ENCODE results near the gene EEF1A2.

EEF1A2 gene

DNA sequence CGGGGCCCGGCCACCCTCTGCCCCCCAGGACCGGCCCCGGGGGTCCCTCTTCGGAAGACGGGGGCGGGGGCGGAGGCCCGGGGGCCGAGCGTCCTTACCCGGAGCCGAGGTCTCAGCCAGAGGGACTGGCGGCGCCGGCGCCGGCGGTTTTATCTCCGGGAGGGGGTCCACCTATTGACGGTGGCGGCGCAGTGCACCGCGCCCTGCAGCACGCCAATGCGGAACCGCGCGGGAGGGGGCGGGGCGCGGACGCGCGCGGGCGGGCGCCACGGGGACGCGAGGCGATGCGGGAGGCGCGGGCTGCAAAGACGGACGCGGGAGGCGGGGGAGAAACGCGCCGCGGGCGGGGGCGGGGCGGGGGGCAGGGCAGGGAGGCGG is at the start of gene EEF1A2:
TSS of gene EEF1A2 (minus strand) at position 124 of the 378 bp plus-strand sequence. CDS start 1,320 bp downstream, outside the sequence.
- peak in 17 of 51 donors; percentile 12 to 65 (median 46) for DNase-seq

DNA sequence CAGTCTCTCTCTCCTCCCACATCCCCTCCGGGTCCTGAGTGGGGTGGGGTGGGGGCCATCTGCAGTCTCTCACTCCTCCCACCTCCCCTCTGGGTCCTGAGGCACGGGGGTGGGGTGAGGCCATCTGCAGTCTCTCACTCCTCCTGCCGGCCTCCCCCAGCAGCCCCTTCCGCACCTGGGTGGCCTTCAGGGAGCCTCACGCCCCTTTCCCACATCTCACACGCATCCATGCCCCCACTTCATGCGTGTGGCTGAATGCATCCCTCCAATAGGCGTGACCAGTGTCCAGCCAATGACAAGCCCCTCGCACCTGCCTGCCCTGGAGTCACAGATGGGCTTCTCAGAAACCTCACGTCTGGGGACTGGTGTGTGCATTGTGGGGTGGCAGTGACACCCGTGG is 49.7 kb upstream of the EEF1A2 start:
- no peak for DNase-seq

DNA sequence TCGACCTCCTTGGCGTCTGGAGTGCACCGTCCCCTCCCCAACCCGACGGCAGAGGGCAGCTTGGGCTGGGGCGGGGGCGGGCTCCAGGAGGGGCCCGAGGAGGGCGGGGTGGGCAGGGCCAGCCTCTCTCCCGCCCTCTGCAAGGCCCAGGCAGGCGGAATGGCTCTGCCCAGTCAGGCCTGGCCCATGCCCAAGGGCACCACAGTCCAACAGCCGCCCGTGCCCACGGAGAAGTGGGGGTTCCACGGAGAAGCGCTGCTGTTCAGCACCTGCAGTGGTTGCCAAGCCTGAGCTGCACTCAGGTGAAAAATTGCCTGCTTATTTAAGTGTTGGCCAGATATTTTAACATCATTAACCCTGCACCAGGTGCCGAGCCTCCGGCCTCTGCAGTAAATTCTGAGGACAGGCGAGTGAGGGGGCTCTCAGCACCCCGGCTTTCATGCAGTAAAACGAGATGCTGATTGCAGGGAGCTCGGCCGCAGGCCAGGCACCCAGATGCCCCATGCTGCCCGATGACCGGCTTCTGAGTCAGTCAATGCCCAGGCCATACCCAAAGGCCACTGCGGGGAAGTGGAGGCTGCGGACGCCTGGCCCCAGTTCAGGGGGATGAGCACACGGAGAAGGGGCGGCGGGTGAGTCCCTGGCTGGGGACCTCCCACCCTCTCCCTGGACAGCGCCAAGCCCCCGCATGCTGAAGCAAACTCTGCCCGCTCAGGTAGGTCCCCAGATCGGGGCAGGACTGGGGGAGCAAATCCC is 49.0 kb upstream of the EEF1A2 start, which contains the start of gene SRMS:
TSS of gene SRMS (minus strand) at position 25 of the 756 bp plus-strand sequence. CDS start 286 bp downstream, outside the sequence.
- no peak for DNase-seq

DNA sequence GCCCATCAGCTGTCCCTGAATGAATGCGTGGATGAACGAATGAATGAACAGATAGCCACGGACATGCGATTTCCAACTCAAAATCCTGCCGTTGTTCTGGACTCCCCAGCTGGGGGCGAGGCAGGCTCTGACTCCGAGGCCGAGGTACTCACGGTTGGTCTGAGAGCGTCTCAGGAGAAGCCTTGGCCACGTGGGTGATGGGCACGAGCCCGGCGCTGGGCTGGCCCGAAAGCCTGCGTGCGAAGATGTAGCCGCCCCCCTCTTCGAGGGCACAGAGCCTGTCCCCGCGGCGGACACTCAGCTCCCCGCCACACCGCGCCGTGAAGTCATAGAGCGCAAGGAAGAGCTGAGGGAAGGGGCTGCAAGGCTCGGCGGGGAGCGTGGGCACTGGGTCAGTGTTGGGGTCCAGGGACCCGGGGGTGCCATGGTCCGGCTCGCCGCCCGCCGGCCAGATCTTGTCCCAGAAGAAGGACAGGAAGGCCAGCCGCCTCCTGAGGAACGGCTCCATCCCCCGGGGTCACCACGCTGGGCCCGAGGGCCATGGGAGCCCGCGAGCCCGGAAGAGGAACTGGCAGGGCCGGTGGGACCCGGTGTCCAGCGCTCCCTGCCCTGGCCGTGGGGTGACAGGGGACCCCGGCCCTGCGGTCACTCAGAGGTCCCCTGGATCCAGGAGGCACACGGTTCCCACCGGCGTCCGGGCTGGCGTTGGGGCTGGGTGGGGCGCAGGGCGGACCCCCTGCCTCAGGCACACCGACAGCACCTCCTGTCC is 48.3 kb upstream of the EEF1A2 start:
- DNase-seq: no peak

DNA sequence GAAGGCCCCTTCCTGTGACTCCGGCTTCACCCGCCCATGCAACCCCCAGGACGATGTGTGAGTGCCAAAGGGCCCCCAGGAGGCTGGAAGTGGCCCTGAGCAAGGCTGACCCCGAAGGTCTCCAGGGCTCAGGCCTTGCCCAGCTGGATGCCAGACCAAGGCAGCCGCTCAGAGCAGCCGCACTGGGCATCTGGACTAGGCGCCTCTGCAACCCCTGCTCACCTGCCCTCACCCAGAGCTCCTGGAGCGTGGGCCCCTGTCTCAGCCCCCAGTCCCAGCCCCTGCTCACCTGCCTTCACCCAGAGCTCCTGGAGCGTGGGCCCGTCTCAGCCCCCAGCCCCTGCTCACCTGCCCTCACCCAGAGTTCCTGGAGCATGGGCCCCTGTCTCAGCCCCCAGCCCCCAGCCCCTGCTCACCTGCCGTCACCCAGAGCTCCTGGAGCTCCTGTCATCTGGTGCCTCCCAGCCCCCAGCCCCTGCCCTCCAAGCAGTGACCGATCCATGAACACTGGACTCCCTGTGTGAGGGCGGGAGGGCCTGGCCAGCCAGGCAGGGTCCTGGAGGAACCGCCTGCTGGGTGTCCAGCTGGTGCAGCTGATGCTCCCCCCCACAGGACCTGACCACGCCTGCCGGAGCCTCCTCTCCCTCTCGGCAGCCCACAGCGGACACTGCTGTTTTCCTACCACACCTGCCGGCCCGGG is 47.5 kb upstream of the EEF1A2 start:
- no peak for DNase-seq

DNA sequence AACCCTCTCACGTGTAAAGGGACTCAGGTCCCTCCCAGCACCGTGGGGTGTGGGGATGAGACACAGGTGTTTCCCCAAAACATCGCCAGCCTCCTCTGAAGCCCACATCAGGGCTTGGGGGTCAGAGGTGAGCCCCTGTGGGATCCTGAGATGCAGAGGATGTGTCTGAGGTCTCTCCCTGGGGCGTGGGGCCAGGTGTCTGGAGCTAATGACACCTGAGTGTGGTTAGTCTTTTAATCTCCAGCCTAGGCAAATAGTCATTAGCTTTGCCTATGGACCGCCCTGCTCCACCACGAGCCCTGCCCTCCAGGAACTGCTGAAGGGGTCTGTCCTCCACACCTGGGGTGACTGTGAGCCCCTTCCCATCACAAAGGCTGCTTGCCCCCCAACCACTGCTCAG is 46.9 kb upstream of the EEF1A2 start:
- DNase-seq: no peak

DNA sequence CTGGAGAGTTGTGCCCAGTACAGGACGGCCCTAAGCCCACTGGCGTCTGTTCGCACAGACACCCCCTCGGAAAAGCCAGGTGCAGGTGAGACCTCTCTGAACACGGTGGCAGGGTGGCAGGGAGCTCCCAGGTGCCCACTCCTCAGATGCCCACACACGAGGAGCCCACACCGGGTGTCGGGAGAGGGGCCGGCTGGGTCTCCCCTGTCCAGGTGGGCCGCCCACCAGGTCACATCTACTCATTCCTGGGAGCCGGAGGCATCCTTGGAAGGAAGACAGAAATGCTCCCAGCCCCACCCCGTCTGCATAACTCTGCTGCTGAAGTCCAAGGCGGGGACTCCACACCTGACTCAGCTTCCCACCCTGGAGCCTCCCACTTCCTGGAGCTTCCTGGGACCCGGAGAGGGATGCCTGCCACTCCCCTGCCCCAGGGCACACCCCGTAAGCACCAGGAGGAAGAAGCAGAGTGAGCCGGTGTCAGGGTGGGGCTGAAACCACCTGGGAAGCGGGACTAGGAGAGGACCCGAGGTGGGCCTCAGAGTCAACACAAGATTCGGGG is 46.2 kb upstream of the EEF1A2 start:
- no peak for DNase-seq

DNA sequence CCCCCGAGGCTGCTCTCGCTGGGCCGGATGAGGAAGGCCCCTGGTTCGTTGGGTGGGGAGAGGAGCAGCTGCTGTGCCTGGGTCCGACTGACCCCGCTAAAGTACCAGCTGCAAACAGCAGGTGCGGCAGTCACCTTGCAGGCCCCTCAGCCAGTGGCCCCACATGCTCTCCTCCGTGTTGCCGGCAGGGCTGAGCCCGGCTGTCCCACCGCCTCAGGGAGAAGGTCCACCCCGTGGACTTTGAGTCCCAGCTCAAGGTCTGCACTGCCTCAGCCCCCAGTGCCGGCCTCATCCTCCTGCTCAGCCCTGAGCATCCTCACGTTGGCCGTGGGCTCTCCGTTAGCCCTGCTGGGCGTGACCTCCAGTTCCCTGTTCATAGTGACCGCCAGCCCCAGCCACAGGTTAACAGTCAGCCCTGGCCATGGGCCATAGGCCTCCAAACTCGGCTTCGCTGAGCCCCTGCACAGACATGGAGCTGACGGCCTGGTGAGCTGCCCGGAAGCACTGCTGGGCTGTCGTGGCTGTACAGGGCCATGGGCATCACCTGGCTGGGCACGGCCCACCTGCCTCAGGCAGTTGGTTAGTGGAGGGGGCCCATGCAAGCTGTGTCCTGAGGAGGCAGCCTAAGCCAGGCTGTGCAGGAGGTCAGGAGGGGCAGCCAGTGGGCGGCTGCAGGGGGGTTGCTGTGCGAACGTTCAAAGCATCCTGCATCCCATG is 45.5 kb upstream of the EEF1A2 start:
- DNase-seq: no peak

DNA sequence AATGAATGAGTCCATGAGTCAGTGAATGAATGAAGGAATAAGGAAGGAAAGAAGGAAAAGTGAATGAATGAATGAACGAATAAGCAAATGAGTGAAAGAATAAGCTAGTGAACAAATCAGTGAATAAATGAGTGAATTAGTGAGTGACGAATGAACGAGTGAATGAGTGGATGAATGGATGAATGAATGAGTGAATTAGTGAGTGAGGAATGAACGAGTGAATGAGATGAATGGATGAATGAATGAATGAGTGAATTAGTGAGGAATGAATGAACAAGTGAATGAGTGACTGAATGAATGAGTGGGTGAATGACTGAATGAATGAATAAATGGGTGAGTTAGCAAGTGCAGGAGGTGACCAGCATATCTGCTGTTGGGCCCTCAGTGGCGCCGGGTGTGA is 44.9 kb upstream of the EEF1A2 start:
- DNase-seq: no peak

DNA sequence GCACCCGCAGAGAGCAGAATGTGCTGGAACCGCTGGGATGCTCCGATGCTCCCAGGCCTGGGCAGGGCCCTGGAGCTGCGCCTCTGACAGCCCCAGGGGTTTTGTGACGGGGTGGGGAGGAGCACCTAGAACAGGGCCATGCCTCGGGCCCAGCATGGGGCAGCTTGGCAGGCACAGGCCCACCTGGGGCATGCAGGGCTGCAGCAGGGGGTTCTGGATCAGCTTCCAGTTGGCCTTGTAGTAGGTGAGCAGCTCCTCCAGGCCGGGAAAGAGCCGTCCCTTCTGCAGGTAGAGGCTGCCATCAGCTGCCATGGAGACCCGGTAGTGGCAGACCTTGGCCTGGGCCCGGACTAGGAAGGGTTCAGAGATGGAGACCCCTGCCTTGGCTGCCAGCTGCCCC is 44.2 kb upstream of the EEF1A2 start:
- DNase-seq: no peak

DNA sequence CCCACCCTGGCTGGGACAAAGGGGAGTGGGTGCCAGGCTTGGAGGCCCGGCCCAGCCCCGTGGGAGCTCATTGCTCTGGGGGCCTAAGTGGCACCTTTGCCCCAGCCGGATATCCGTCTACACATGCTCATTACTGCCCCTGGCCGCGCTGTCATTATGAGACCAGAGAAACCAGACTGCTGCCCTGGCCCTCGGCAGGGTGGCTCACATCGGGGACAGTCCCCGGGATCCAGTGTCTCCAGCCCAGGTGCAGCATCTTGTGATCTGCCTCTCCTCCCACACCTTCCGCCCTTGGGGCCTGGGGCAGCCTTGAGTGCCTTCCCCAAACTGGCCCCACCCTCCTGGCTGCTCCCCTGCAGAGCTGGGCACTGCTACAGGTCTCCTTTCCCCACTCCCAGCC is 43.8 kb upstream of the EEF1A2 start:
- no peak for DNase-seq

DNA sequence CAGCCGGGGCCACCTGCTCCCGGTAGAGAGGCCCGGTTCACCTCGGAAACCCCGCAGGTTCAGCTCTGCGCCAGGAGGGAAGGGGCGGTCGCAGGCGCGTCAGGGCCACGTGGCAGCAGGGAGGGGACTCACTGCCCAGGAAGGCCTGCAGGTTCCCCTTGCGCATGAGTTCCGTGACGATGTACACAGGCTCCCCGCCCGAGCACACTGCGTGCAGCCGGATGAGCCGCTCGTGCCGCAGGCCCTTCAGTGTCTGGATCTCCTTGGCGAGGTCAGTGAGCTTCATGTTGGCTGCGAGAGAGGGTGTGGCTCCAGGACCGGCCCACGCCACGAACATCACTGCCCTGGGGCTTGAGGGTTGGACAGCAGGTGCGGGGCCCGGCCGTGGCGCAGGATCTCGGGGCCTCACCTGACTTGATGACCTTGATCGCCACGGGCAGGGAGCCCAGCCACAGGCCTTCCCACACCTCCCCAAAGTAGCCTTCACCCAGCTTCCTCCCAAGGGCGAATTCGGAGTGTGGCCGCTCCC is 43.2 kb upstream of the EEF1A2 start:
- DNase-seq: no peak

DNA sequence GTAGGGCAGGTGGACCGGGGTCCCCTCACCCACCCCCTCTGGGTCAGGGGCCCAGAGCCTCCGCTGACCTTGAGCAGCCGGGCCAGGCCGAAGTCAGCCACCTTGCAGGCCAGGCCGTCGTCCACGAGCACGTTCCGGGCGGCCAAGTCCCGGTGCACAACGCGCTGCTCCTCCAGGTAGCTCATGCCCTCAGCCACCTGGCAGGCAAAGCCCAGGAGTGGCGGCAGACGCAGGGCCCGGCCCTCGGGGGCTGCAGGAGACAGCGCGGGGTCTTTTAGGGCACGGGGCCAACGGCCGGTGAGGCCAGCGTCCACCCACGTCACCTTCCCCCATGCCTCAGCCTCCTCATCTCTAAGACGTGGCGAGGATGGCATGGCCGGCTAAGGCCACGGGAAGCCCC is 42.5 kb upstream of the EEF1A2 start:
- DNase-seq: no peak

DNA sequence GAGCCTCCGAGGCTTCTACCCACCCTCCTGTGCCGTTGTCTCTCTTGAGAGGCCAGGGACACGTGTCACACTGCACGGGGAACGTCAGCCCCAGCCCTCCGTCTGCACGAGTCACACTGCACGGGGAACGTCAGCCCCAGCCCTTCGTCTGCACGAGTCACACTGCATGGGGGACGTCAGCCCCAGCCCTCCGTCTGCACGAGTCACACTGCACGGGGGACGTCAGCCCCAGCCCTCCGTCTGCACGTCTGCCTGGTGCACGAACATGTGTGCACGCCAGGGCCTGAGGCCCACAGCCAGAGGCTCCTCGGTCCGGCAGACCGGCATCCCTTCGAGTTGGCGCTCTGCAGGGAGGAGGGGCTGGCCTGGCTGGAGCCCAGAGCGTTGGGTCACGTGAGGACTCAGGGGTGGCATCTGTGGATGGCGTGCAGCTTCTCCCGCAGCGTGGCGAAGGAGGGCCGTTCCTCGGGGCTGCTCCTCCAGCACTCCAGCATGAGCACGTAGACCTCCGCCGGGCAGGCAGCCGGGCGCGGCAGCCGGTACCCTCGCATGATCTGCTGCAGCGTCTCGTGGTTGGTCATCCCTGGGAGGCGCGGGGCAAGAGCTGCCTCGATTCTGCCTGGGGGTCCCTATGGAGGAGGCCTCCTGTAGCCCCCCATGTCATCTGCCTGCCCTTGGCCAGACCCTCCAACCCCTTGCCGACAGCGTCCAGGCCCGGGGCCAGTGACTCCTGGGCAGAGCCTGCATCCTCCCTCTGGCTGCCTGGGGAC is 41.7 kb upstream of the EEF1A2 start:
- DNase-seq: peak in 24 of 51 donors; percentile 11 to 53 (median 30)

DNA sequence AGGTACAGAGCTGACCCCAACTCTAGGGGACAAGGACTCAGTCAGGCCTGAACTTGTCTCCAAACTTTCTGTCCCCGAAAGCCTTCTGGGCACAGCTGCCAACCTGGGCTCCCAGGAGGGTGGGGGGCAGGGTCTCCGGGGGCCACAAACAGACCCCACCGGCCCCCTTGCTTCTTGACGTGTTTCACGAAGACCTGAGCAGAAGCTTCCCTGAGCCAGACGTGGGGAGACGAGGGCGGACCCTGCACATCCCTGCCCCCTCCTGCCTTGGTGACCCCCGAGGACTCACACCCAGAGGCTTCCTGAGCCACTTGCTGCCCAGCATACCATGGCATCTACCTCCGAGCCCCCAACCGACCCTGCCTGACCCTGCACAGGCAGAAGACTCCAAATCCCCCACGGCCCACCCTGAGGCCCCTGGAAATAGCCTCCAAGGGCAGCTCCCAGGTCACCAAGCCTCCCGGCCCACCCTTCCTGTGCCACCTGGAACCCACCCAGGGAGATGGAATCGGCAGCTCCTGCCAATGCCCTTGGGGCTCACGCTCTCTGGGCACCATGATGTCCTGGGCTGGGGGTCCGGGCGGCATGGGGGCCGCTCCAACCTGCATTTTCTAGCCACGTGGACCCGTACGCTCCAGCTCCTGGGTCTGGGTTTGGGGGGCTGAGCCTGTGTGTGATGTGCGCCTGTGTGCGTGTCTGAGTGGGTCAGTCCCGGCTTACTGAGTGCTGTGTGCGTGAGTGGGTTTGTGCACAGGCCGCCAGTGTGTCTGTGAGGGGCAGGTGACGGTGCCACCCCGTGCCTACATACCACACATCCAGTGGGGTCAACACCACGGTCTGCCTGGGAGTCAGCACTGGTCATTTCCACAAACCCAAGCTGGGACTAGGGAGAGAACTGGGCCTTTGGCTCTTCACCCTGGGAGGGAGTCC is 40.8 kb upstream of the EEF1A2 start:
- no peak for DNase-seq

DNA sequence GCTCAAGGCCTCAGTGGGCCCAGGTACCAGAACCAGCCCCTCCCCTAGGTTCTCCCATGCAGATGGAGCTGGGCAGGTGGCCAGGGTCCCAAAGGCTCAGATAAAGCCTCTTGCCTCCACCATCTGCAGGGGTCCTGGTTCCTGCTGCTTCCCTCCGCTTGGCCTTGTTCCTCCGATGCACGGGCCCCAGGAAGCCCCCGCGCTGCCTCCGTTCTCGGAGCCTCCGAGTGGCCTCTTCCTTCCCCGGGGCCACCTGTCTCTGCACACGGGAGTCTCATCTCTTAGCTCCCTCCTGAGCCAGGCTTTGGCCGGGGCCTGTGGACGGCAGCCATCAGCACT is 40.2 kb upstream of the EEF1A2 start:
- no peak for DNase-seq

DNA sequence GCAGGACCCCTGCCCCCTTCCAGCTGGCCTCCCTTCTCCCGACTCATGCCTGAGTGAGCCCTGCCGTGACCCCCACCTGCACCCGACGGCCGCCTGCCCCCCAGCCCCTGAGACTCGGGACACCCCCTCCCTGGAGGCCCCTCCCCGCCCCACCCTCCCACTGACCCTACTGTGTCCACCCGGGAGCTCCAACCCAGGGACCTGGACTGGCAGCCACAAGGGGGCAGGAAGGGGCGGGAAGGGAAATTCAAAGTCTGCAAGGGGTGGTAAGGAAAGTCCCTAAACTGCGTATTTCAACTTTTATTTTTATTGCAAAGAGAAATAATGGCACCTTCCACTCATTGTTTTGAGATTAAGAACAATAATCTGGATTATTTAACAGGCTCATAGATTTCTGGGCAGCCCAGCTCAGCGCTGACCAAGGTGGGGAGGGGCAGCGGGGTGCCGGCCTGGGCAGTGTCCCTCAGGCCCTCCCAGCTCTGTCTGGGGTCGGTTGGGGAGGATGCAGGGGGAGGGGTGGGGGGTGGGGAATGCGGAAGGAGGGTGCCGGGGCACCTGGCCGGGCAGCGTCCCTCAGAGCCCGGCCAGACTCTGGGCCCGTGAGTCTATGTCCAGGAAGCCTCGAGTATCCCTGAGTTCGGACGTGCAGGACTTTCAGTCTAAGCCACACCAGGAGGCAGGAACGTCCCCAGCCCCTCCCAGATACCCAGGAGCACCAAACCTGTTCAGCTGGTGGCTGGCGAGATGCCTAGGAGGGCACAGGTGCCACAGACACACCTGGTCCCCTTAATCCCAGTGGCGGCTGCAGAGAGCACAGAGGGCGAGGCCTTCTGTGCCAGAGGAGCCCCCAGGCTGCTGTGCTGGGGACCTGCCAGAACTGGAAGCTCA is 39.6 kb upstream of the EEF1A2 start:
- no peak for DNase-seq
